ENCODE data around the gene COL13A1. TPM values are rescaled to one million over a fixed set of nuclear protein-coding genes. Genes with fewer than 3 reads are reported as not detected.

Gene COL13A1
- total RNA-seq, 1 experiment from 2014 or later = 3.6 TPM

GRCh38 chr10:69760072-69760471 lies 41.6 kb upstream of the COL13A1 start:
- no peaks in the 10 kb centered on the region for H3K4me1 ChIP-seq (ENCODE audit: insufficient read depth, low read length)
- peaks cover 3% of the 10 kb centered on the region for H3K27me3 ChIP-seq (ENCODE audit: insufficient read depth, low read length)
- Mint-ChIP-seq H3K4me3 (no peak overlapping the region), H3K27me3 (ENCODE audit: low read depth) (peaks cover 9% of the 10 kb centered on the region), H3K9me3 (no peaks in the 10 kb centered on the region), H3K4me1 (0 out of 4 replicates have a peak, but pooled peaks cover 0 to 3% of the 10 kb centered on the region in 2 experiments), H3K27ac (no peak overlapping the region), H3K36me3 (ENCODE audit: insufficient read depth in 1 of 3, low read depth in 3 of 3) (no peaks in the 10 kb centered on the region)
- no peak overlapping the region for H4K8ac ChIP-seq (replicated peaks; ENCODE audit: insufficient read length, low read depth, low read length)
- no peak overlapping the region for H4K5ac ChIP-seq (ENCODE audit: insufficient read length, low read depth, low read length)
- H3K14ac ChIP-seq (ENCODE audit: insufficient read depth, low read length) = no peak overlapping the region
- no peak overlapping the region for H2BK12ac ChIP-seq (ENCODE audit: insufficient read length, low read depth, low read length)
- no peak overlapping the region for H2BK15ac ChIP-seq (ENCODE audit: low read depth, low read length)
- no peak overlapping the region for H2BK5ac ChIP-seq (ENCODE audit: insufficient read length, low read length)
- no peak overlapping the region for H2BK20ac ChIP-seq (ENCODE audit: low read depth, low read length, poor library complexity, severe bottlenecking)
- no peaks in the 10 kb centered on the region for H3K79me1 ChIP-seq (ENCODE audit: insufficient read depth, low read depth, low read length, poor library complexity, severe bottlenecking)
- no peaks in the 10 kb centered on the region for H4K20me1 ChIP-seq (ENCODE audit: control insufficient read depth, insufficient read depth, insufficient read length)
- H4K91ac ChIP-seq (ENCODE audit: insufficient read length, low read depth, low read length) = no peak overlapping the region
- H2BK120ac ChIP-seq (ENCODE audit: low read depth, low read length, poor library complexity, severe bottlenecking) = no peak overlapping the region
- DNase-seq = no peak
- H3K18ac ChIP-seq (ENCODE audit: insufficient read length, low read depth, low read length) = no peak overlapping the region
- no peaks in the 10 kb centered on the region for H3K23me2 ChIP-seq (ENCODE audit: insufficient read length, low read depth, low read length, poor library complexity, severe bottlenecking)
- H3K23ac ChIP-seq (ENCODE audit: insufficient read length, low read depth, low read length) = no peak overlapping the region
- H3K4me2 ChIP-seq (ENCODE audit: insufficient read depth, insufficient read length, low read length) = no peak overlapping the region
- no peaks in the 10 kb centered on the region for H3K9me3 ChIP-seq (ENCODE audit: control insufficient read depth, low read depth, low read length)
- no peak overlapping the region for H3K27ac ChIP-seq (ENCODE audit: insufficient read length, low read depth, low read length)
- no peak overlapping the region for H3K9ac ChIP-seq (ENCODE audit: extremely low read depth, insufficient read length, low read length)
- no peak overlapping the region for H3K4ac ChIP-seq (ENCODE audit: low read depth, low read length)
- TF ChIP-seq, protein P1, sequence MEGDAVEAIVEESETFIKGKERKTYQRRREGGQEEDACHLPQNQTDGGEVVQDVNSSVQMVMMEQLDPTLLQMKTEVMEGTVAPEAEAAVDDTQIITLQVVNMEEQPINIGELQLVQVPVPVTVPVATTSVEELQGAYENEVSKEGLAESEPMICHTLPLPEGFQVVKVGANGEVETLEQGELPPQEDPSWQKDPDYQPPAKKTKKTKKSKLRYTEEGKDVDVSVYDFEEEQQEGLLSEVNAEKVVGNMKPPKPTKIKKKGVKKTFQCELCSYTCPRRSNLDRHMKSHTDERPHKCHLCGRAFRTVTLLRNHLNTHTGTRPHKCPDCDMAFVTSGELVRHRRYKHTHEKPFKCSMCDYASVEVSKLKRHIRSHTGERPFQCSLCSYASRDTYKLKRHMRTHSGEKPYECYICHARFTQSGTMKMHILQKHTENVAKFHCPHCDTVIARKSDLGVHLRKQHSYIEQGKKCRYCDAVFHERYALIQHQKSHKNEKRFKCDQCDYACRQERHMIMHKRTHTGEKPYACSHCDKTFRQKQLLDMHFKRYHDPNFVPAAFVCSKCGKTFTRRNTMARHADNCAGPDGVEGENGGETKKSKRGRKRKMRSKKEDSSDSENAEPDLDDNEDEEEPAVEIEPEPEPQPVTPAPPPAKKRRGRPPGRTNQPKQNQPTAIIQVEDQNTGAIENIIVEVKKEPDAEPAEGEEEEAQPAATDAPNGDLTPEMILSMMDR (conservative IDR thresholded peaks at IDR 0.05) = no peak
- H3K79me2 ChIP-seq (ENCODE audit: insufficient read depth, low read length) = no peaks in the 10 kb centered on the region
- H2AK5ac ChIP-seq (ENCODE audit: insufficient read length, low read length) = no peak overlapping the region
- no peak overlapping the region for H3K56ac ChIP-seq (ENCODE audit: insufficient read length, low read depth, low read length)
- no peak overlapping the region for H3T11ph ChIP-seq (ENCODE audit: low read length)
- no CpG with 5 or more reads among the region's 5 CpGs for WGBS (ENCODE audit: extremely low coverage, insufficient read length, low lambda C conversion rate)
- H2AFZ ChIP-seq (ENCODE audit: low read length) = no peak overlapping the region

Measured in H9 (cell line).